ENCODE measurements around the gene ZBTB16.

ZBTB16 gene

DNA sequence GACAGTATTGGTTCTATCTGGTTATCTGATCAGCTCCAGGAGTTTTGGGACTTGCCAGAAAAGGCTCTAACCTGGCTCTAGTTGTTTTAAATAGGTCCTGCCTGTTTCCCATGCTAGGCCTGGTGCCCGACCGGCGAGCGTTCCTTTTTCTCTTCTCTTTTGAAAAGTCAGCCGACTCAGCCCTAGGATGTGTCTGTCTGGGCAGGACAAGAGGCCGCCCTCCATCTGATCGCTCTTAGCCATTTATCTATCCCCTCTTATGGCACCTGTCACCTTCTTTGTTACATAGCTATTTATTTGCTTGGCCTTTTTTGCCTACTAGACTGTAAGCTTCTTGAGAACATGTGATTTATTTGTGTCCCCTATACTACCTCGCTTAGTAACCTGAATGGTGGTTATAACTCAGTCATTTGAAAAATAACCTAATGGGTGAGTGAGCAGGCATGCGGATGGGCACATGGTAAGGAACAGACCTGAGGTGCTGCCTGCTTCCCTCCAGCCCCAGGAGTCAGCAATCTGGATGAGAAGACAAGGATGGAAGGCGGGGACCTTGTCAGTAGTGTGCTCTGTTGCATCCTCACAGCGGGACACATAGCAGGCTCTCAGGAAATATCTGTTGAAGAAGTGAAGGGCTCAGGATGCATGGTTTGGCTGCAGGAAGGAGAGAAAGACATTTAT is 108.4 kb downstream of the ZBTB16 start:
- no peak for DNase-seq (ENCODE audit: low spot score)

DNA sequence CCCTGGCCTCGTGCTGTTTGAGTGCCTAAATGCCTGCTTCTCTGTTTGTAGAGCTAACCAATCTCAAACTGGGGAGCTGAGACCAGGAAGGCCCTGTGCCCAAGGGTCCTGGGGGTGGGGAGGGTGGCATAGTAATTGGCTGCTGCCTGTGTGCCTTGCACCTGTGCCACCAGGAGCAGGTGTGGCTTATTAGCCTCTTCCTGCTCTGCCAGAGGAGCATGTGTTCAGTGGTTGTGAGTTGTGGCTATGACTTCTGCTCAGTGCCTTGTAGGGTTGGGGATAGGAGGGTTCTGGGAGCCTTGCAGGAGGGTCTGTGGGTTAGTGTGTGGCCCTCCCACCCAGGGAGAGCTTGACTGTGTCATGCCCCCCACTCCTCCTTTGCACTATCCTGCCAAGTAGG is 109.2 kb downstream of the ZBTB16 start:
- no peak for DNase-seq (ENCODE audit: low spot score)

- no peak for DNase-seq (ENCODE audit: low spot score)
Observed at GRCh38 chr11:114169321-114169749, 109.8 kb downstream of the ZBTB16 start.

GRCh38 chr11:114169821-114170220 is 110.3 kb downstream of the ZBTB16 start:
- no peak for DNase-seq (ENCODE audit: low spot score)

GRCh38 chr11:114170226-114170625 is 110.7 kb downstream of the ZBTB16 start:
- DNase-seq (ENCODE audit: low spot score): no peak

DNA sequence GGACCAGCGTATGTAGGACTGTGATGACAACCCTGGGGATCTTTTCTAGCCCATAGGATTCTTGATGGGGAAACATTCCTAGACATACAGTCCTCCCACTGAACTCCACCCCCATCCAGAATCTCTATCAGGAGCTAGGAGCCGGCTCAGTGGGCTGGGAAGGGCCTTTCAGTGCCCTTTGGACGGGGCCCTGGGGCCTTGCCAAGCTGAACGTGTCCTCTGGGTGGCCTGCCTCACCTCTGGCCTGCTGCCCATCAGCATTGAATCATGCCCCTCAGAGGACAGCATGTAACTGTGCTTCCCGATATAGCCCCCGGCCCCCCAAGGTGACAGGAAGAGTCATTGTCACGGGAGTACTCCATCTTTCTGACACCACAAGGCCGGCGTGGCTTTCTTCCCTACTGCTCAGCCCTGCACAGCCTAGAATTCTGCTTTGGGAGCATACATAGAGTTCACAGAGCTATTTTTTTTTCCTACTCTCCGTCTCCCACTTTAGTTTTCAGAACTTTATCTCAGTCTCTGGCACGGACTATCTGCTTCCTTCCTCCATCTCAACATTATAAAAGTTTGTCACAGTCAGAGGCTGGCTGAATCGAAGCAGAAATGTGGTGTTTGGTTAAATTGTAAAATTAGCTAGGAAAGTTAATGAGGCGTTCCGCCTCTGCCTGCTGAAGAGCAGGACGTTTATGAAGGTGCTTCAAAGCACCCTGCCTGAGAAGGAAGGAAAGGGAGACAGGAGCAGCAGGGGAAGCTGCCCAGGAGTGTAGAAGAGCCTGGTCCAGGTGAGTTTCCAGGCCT is 111.9 kb downstream of the ZBTB16 start:
- no peak for DNase-seq (ENCODE audit: low spot score)

GRCh38 chr11:114172055-114172861 is 112.7 kb downstream of the ZBTB16 start:
- no peak for DNase-seq (ENCODE audit: low spot score)

- DNase-seq (ENCODE audit: low spot score): no peak
Observed at GRCh38 chr11:114172871-114173444, 113.4 kb downstream of the ZBTB16 start.

DNA sequence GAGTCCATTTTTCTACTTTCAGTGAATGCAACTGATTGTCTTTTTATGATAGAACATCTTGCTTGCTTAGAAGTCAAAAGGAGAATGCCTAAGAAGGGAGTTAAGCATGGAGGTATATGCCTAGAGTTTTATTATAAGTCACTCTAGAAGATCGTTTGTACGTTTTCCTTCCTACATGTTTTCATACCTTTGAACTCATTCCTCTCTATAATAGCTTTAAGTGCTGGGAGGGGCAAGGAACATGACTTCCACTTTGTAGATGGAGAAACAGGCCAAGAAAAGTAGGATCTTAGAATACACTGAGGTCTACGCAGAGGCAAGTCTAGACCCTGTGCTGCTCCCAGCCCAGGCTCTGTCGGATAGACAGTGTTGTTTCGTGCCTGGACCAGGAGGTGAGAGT is 114.3 kb downstream of the ZBTB16 start:
- DNase-seq (ENCODE audit: low spot score): no peak

DNA sequence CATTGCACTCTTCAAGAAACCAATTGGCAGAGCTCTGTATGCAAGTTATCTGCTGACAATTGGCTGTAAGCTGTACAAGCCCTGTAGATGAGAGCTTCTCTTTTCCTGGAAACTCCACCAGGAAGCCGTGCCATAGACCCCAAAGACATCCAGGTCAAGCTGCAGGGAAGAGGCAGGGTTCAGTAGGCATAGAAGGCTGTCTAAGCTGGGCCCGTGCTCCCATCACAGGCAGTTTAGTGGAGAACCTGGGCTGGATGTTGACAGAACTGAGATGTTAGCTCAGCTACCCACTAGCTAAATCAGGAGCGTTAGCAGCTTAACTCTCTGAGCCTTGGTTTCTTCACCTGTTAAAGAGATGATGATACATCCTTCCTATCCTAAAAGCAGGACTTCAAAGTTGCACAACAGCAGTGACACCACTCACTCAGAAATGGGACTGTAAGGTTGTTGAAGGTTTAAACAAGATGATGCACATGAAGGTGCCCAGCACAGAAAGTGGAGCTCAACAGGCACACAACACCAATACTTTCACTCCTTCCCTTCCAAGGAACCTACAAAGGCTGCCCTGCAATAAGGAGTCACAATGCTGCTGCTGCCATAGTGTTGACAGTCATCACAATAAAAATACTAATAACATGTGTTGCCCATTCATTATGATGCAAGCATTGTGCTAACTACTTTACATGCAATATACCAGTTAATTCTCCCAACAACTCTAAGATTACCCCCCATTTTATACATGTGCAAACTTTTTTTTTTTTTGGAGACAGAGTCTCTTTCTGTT is 115.4 kb downstream of the ZBTB16 start:
- DNase-seq (ENCODE audit: low spot score): no peak

GRCh38 chr11:114175706-114176105 is 116.2 kb downstream of the ZBTB16 start:
- no peak for DNase-seq (ENCODE audit: low spot score)

- no peak for DNase-seq (ENCODE audit: low spot score)
Observed at GRCh38 chr11:114176321-114176720, 116.8 kb downstream of the ZBTB16 start.

DNA sequence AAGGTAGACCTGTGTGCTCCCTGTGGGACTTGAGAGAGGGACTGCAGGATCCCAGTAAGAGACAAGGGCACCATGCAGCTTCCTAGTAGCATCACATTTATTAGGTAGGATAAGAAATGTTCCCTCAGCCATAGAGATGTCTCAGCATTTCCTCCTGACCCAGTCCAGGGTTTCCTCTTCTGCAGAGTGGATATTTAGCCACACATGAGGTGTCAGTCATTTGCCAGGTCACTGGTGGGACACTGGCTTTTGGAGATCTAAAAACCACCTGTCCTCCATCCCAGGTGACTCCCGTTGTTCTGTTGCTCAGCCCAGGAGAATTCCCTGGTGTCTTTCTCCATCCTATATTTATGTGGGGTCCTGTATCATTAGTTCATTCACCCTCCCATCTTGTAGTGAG is 119.1 kb downstream of the ZBTB16 start:
- DNase-seq (ENCODE audit: low spot score): no peak

DNA sequence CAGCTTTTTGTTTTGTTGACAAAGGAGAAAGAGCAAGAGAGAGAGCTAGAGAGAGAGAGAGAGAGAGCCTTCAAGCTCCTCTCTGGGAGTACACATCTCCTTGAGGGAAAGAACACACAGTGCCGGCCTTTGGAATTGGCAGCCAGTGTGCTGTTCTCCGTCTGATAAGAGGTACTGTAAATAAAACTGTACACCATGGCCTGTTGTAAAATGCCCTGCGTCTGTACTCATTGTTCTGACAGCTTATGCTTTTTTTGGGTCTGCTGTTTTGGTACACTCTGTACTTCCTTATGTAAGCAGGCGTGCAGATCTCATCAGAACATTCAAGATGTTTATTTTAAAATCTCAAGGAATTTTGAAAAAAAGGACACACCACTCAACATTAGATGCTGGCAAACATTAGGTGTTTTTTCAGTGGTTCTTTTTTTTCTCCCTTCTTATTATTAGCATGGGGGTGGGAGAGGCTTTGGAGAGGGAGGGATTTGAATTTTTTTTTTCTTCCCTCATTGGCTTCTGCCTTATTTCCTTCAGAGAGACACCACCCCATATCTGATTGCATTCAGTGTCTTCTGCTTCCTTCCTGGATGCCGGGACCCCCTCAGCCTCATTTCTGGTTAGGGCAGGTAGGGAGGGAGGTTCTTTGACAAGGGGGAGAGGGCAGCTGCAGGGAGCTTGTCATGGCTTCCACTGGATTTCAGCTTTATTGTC is 119.9 kb downstream of the ZBTB16 start:
- peak; percentile 99 for DNase-seq (ENCODE audit: low spot score)

GRCh38 chr11:114180301-114181055 is 121.0 kb downstream of the ZBTB16 start:
- peak; percentile 76 for DNase-seq (ENCODE audit: low spot score)

GRCh38 chr11:114181195-114181594 is 121.7 kb downstream of the ZBTB16 start:
- no peak for DNase-seq (ENCODE audit: low spot score)

- DNase-seq (ENCODE audit: low spot score): no peak
Observed at GRCh38 chr11:114181752-114182151, 122.2 kb downstream of the ZBTB16 start.

- no peak for DNase-seq (ENCODE audit: low spot score)
Observed at GRCh38 chr11:114182471-114183043, 123.0 kb downstream of the ZBTB16 start.

GRCh38 chr11:114183044-114183511 is 123.6 kb downstream of the ZBTB16 start:
- no peak for DNase-seq (ENCODE audit: low spot score)

GRCh38 chr11:114185436-114185835 is 125.9 kb downstream of the ZBTB16 start:
- DNase-seq (ENCODE audit: low spot score): no peak

Data from cerebellar cortex (tissue), 1 donor.